Pancreas (tissue), 10 donors: Measurements from ENCODE around the gene ALOXE3. TPM values are rescaled to one million over a fixed set of nuclear protein-coding genes. Genes with fewer than 3 reads are reported as not detected.

Source experiments
- ATAC-seq, 4 donors: fragments of 200-7000 bp; cut with Tn5 transposase; one replicate each; pipeline versions ENCODE4 v1.8.0 to v1.9.1; 2020; ENCODE audit warnings: mild to moderate bottlenecking in 4 of 4, moderate library complexity in 4 of 4
- DNase-seq, 6 donors: peaks; one replicate each; pipeline ENCODE4 v3.0.0-alpha.2; 2020
- FAIRE-seq: peaks from 2 replicates; lab custom pipeline; 2012; peaks lifted over from hg19 to GRCh38; lab: Jason Lieb, UNC
- H3K27ac ChIP-seq, 4 donors: fragments of 200-600 bp; sonication (generic); 1 replicate in 3 of 4; 2 replicates in 1 of 4; pipeline versions ENCODE4 v1.5.0 to v1.8.0; 2020
- H3K27me3 ChIP-seq, 4 donors: fragments of 200-600 bp; one replicate each; pipeline ENCODE4 v1.8.0; 2021
- H3K36me3 ChIP-seq, 3 donors: fragments of 200-600 bp; sonication (generic) in 1 of 3; one replicate each; pipeline versions ENCODE4 v1.5.0 to v1.8.0; 2020 to 2021
- H3K4me1 ChIP-seq, 3 donors: fragments of 200-600 bp; one replicate each; pipeline ENCODE4 v1.8.0; 2021
- H3K4me3 ChIP-seq, 4 donors: fragments of 200-600 bp; sonication (generic) in 2 of 4; one replicate each; pipeline versions ENCODE4 v1.5.0 to v1.8.0; 2020 to 2021
- H3K9me3 ChIP-seq, 4 donors: fragments of 200-600 bp; one replicate each; pipeline ENCODE4 v1.8.0; 2021
- WGBS, 2 donors: extraction: QIAGEN DNeasy Blood & Tissue Kit; methylation state at CpG; one replicate each; pipeline ENCODE4 v1.1.7; 2013; 5-methylcytosine and 5-hydroxymethylcytosine counted together
- intact Hi-C, 3 donors: fragments of 100-400 bp; cut with DNase I; formaldehyde crosslinking; loops; one replicate each; pipeline versions ENCODE4 v1.11.1 to v1.14.2; 2022
- polyA plus RNA-seq, 2 donors: library from polyadenylated mRNA; stranded (reverse); fragments of 200-250 nt; gene quantifications; one replicate each; pipeline ENCODE4 v1.2.3, GENCODE V29; 2013
- total RNA-seq, 6 donors: library from RNA; stranded (reverse); fragmentation: NEBNext Ultra II Directional in 4 of 6; extraction: Animal tissue kit (Norgen Biotek cat#: 25700) in 4 of 6; gene quantifications; one replicate each; pipeline versions ENCODE4 v1.2.1 to v1.2.4, GENCODE V29; 2021 to 2023
- TF ChIP-seq, protein P1 (sequence below), 4 donors: fragments of 200-600 bp; sonication (generic) in 3 of 4; IDR thresholded peaks; one replicate each; pipeline versions ENCODE4 v1.5.0 to v1.8.0; 2021; ENCODE audit warnings: antibody characterized with exemption in 4 of 4
- donor health status: healthy with polysubstance abuse.
- donor health status: DM: no; HTN: no; CAD: no; lungs with moderate emphysema.
- donor health status: DM: no; HTN: no; CAD: no.
- donor health status: control.
- donor health status: control.
- donor health status: Bipolar disorder and iron deficiency.
- donor health status: DM: yes; HTN: yes; CAD: no.
- donor health status: DM: no; HTN: no; CAD: no.
- donor health status: DM: no; HTN: no; CAD: no.
- donor health status: DM: yes; HTN: yes; CAD: no.

Gene ALOXE3
- total and polyA plus RNA-seq, 8 donors, result 0.35 TPM; not detected in 7

DNA sequence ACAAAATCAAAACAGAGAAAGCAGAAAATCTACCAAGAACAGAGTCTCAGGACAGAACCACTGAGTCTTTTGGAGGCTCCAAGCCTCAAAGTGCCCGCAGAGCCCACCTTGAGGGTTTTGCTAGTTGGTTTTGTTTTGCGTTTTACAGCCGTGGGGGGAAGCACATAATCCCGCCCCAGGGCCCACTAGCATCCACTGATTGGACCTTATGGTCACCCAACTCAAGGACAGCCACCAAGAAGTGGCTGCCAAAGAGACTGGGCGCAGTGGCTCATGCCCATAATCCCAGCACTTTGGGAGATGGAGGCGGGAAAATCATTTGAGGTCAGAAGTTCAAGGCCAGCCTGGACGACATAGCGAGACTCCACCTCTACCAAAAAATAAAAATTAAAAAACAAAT lies 69.6 kb downstream of the ALOXE3 start:
- DNase-seq (no peak), FAIRE-seq (no peak), ATAC-seq (no peak)
- H3K4me3 ChIP-seq, result no peak overlapping the region
- H3K4me1 ChIP-seq, result no peaks in the 10 kb centered on the region
- H3K27me3 ChIP-seq, result no peaks in the 10 kb centered on the region
- TF ChIP-seq, protein P1, sequence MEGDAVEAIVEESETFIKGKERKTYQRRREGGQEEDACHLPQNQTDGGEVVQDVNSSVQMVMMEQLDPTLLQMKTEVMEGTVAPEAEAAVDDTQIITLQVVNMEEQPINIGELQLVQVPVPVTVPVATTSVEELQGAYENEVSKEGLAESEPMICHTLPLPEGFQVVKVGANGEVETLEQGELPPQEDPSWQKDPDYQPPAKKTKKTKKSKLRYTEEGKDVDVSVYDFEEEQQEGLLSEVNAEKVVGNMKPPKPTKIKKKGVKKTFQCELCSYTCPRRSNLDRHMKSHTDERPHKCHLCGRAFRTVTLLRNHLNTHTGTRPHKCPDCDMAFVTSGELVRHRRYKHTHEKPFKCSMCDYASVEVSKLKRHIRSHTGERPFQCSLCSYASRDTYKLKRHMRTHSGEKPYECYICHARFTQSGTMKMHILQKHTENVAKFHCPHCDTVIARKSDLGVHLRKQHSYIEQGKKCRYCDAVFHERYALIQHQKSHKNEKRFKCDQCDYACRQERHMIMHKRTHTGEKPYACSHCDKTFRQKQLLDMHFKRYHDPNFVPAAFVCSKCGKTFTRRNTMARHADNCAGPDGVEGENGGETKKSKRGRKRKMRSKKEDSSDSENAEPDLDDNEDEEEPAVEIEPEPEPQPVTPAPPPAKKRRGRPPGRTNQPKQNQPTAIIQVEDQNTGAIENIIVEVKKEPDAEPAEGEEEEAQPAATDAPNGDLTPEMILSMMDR (IDR thresholded peaks at IDR 0.05), result no peak
- no peaks in the 10 kb centered on the region for H3K9me3 ChIP-seq
- H3K36me3 ChIP-seq, result no peaks in the 10 kb centered on the region
- intact Hi-C loops, result no loop called here
- H3K27ac ChIP-seq, result no peak overlapping the region
- 63 to 72% methylated on average over 8 of the region's 8 CpGs for WGBS, 2 donors

DNA sequence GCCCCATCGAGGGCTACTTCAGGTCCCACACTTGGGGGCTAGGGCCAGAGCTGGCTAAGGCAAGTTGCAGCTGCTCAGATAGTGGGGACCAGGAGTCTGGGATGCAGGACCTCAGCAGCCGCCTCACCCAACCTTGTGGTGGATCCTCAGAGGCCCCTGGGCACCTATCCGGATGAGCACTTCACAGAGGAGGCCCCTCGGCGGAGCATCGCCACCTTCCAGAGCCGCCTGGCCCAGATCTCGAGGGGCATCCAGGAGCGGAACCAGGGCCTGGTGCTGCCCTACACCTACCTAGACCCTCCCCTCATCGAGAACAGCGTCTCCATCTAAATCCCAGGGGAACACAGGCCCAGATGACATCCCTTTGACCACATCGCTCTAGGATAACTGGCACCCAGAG lies 70.1 kb downstream of the ALOXE3 start:
- Histone ChIP-seq H3K4me3 (no peak overlapping the region), H3K4me1 (no peaks in the 10 kb centered on the region), H3K27me3 (no peaks in the 10 kb centered on the region), H3K9me3 (no peaks in the 10 kb centered on the region), H3K36me3 (no peaks in the 10 kb centered on the region), H3K27ac (no peak overlapping the region)
- FAIRE-seq (no peak), DNase-seq (no peak), ATAC-seq (no peak)
- intact Hi-C loops, result no loop called here
- 85 to 89% methylated on average over 12 of the region's 12 CpGs for WGBS, 2 donors
- TF ChIP-seq, protein P1 (IDR thresholded peaks at IDR 0.05), result no peak

DNA sequence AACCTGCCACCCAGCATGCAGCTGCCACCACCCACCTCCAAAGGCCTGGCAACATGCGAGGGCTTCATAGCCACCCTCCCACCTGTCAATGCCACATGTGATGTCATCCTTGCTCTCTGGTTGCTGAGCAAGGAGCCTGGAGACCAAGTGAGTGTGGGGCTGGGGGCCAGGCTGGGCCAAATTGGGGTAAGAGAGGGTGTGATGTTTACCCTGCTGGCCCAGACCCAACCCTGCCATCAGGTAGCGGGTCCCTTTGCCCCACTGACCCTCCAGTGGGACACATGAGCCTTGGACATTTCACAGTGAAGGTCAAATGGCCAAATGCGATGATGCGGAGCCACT lies 70.6 kb downstream of the ALOXE3 start:
- ATAC-seq (no peak), DNase-seq (no peak), FAIRE-seq (no peak)
- TF ChIP-seq, protein P1 (IDR thresholded peaks at IDR 0.05), result no peak
- H3K4me3 ChIP-seq, result no peak overlapping the region
- no peaks in the 10 kb centered on the region for H3K27me3 ChIP-seq
- no peaks in the 10 kb centered on the region for H3K36me3 ChIP-seq
- no peaks in the 10 kb centered on the region for H3K9me3 ChIP-seq
- no peaks in the 10 kb centered on the region for H3K4me1 ChIP-seq
- WGBS, 2 donors, result 86% methylated on average over 4 of the region's 4 CpGs
- intact Hi-C loops, result no loop called here
- no peak overlapping the region for H3K27ac ChIP-seq

DNA sequence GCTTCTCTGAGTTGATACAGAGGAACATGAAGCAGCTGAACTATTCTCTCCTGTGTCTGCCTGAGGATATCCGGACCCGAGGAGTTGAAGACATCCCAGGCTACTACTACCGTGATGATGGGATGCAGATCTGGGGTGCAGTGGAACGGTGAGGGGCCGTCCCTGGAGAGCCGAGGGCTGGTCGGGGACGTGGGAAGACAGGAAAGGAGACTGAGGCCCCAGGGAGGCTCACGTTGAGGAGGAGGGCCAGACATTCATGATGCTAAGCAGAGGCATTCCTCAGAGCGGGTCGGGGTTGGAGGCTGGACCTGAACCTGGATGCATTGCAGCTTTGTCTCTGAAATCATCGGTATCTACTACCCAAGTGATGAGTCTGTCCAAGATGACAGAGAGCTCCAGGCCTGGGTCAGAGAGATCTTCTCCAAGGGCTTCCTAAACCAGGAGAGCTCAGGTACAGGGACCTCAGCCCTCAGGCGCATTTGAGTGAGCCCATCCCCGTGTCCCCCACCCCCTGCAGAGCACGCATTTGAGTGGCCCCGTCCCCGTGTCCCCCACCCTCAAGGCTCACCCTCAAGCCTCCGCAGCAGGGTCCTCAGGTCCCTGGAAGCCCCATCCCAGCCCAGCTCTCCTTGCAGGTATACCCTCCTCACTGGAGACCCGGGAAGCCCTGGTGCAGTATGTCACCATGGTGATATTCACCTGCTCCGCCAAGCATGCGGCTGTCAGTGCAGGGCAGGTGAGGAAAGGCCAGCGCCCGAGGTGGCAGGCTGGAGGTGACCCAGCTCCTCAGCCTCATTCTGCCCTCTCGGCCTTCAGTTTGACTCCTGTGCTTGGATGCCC lies 71.2 kb downstream of the ALOXE3 start:
- Histone ChIP-seq H3K27me3 (no peaks in the 10 kb centered on the region), H3K9me3 (no peaks in the 10 kb centered on the region), H3K27ac (no peak overlapping the region), H3K4me1 (no peaks in the 10 kb centered on the region), H3K36me3 (no peaks in the 10 kb centered on the region), H3K4me3 (no peak overlapping the region)
- WGBS, 2 donors, result 71 to 78% methylated on average over 24 of the region's 24 CpGs
- TF ChIP-seq, protein P1 (IDR thresholded peaks at IDR 0.05), result no peak
- no peak for ATAC-seq
- no peak for DNase-seq
- intact Hi-C loops, result no loop called here
- FAIRE-seq, result no peak

DNA sequence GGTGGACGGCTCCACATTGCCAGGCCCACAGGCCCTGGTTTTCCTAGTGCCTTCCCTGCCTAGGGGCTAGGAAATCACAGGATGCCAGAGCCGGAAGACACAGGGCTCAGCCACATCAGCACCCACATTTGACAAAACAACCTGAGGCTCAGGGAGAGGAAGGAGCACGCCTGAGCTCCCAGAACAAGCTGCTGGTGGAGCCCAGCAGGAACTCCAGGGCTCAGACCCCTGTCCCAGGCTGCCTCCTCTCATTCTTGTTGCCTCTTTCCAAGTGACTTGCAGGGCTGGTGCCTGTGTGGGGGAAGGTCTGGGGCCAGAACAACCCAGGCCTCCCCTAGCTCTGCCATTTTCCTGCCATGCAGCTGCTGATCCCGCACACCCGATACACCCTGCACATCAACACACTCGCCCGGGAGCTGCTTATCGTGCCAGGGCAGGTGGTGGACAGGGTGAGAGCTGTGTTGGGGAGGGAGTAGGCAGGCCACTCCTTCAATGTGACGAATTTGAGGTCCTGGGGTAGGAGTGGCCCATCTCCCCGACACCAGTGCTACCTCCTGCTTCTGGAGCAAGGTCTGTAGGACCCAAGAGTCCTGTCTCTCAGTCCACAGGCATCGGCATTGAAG lies 71.9 kb downstream of the ALOXE3 start:
- TF ChIP-seq, protein P1 (IDR thresholded peaks at IDR 0.05), result no peak
- Histone ChIP-seq H3K36me3 (no peaks in the 10 kb centered on the region), H3K27ac (no peak overlapping the region), H3K9me3 (no peaks in the 10 kb centered on the region), H3K27me3 (no peaks in the 10 kb centered on the region), H3K4me3 (no peak overlapping the region), H3K4me1 (no peaks in the 10 kb centered on the region)
- ATAC-seq (no peak), FAIRE-seq (no peak), DNase-seq (no peak)
- intact Hi-C loops, result no loop called here
- WGBS, 2 donors, result 83 to 92% methylated on average over 10 to 11 of the region's 11 CpGs
